Esophagus squamous epithelium (tissue), 5 donors: Measurements from ENCODE around the gene VIL1. TPM values are rescaled to one million over a fixed set of nuclear protein-coding genes. Genes with fewer than 3 reads are reported as not detected.
A peak's percentile ranks its signal among the peaks of the same experiment; 100 is the strongest.

ENCODE experiments used
- DNase-seq: peaks from one replicate; lab custom pipeline; 2025; lab: John Stamatoyannopoulos, UW
- H3K27ac ChIP-seq, 4 donors: fragments of 200-600 bp; sonication (generic); one replicate each; pipeline ENCODE4 v1.5.1; 2016 to 2019; ENCODE audit warnings: mild to moderate bottlenecking in 1 of 4
- H3K27me3 ChIP-seq, 4 donors: fragments of 200-600 bp; sonication (generic); 1 replicate in 3 of 4; 2 replicates in 1 of 4; pipeline versions ENCODE4 v1.5.1 to v1.6.0; 2017 to 2021; ENCODE audit warnings: antibody characterized with exemption in 1 of 4
- H3K36me3 ChIP-seq, 3 donors: fragments of 200-600 bp; sonication (generic); one replicate each; pipeline ENCODE4 v1.5.1; 2016 to 2019
- H3K4me1 ChIP-seq, 3 donors: fragments of 200-600 bp; sonication (generic); one replicate each; pipeline ENCODE4 v1.5.1; 2017 to 2019
- H3K4me3 ChIP-seq, 4 donors: fragments of 200-600 bp; sonication (generic); 1 replicate in 3 of 4; 2 replicates in 1 of 4; pipeline ENCODE4 v1.5.1; 2016 to 2019; ENCODE audit warnings: mild to moderate bottlenecking in 2 of 4, moderate library complexity in 1 of 4
- H3K9me3 ChIP-seq, 3 donors: fragments of 200-600 bp; sonication (generic); one replicate each; pipeline ENCODE4 v1.5.1; 2016 to 2019
- CTCF ChIP-seq, 6 experiments: fragments of 450-650 bp in 4 of 6; fragments of 200-600 bp in 2 of 6; sonication (generic) in 2 of 6; IDR thresholded peaks; one replicate each; pipeline ENCODE4 v1.5.1; 2016 to 2019; ENCODE audit warnings: antibody characterized with exemption in 6 of 6, mild to moderate bottlenecking in 4 of 6, moderate library complexity in 4 of 6
- POLR2A ChIP-seq, 4 donors: fragments of 450-650 bp; IDR thresholded peaks; one replicate each; pipeline ENCODE4 v1.6.1; 2017; ENCODE audit warnings: antibody characterized with exemption in 4 of 4, mild to moderate bottlenecking in 4 of 4, moderate library complexity in 3 of 4
- WGBS, 2 donors: methylation state at CpG; one replicate each; pipeline ENCODE4 v1.1.5; 2018; 5-methylcytosine and 5-hydroxymethylcytosine counted together
- intact Hi-C: fragments of 100-400 bp; cut with DNase I; formaldehyde crosslinking; loops from one replicate; pipeline ENCODE4 v1.15.0; 2022
- total RNA-seq, 4 donors: library from RNA; depleted of rRNA; stranded (reverse); fragments of >200 nt; gene quantifications; one replicate each; pipeline ENCODE4 v1.1.0, GENCODE V29; 2016
- donor health status: DM: yes; HTN: yes; CAD: no.

The VIL1 gene
- total RNA-seq: not detected

GRCh38 chr2:218418717-218419458 lies at the start of gene VIL1:
Gene VIL1, plus strand, starts transcription at chr2:218419123. Its CDS starts 4,656 bp downstream, at chr2:218423779.
- no peaks in the 10 kb centered on the region for H3K27me3 ChIP-seq
- H3K9me3 ChIP-seq: no peaks in the 10 kb centered on the region
- DNase-seq: no peak
- intact Hi-C loops: loop anchor here (5.0 kb wide), 1 partner anchor 43 kb away; no protein-coding TSS in a partner anchor
- WGBS, 2 donors: 93 to 94% methylated on average over 3 to 6 of the region's 9 CpGs
- H3K4me3 ChIP-seq: no peak within 1 kb of the TSS
- TF ChIP-seq CTCF (IDR thresholded peaks at IDR 0.05) (no peak), POLR2A (IDR thresholded peaks at IDR 0.05) (no peak)
- H3K27ac ChIP-seq: no peak within 1 kb of the TSS
- no peaks in the 10 kb centered on the region for H3K36me3 ChIP-seq
- no peaks in the 10 kb centered on the region for H3K4me1 ChIP-seq

- H3K27me3 ChIP-seq: no peaks in the 10 kb centered on the region
- 54 to 55% methylated on average over 2 of the region's 2 CpGs for WGBS, 2 donors
Measured at GRCh38 chr2:218369330-218369729, 49.6 kb upstream of the VIL1 start.

GRCh38 chr2:218370410-218371063 lies 48.4 kb upstream of the VIL1 start:
- DNase-seq: no peak
- Histone ChIP-seq H3K36me3 (no peaks in the 10 kb centered on the region), H3K9me3 (peaks cover 0 to 10% (median 0%) of the 10 kb centered on the region in 3 donors), H3K4me1 (peaks cover 0 to 27% (median 6%) of the 10 kb centered on the region in 3 donors), H3K27ac (peak overlapping the region; percentile 40 to 93 (median 64)), H3K4me3 (no peak overlapping the region), H3K27me3 (no peaks in the 10 kb centered on the region)
- intact Hi-C loops: no loop called here
- 58 to 78% methylated on average over 6 to 10 of the region's 11 CpGs for WGBS, 2 donors
- TF ChIP-seq CTCF (IDR thresholded peaks at IDR 0.05) (no peak), POLR2A (IDR thresholded peaks at IDR 0.05) (peak in 1 of 4 donors; percentile 40)

More at GRCh38 chr2:218369330-218369729, 49.6 kb upstream of the VIL1 start:
- TF ChIP-seq CTCF (IDR thresholded peaks at IDR 0.05) (no peak), POLR2A (IDR thresholded peaks at IDR 0.05) (no peak)
- no peak overlapping the region for H3K4me3 ChIP-seq
- peaks cover 0 to 18% (median 6%) of the 10 kb centered on the region in 3 donors for H3K4me1 ChIP-seq
- H3K27ac ChIP-seq: peak overlapping the region in 3 of 4 donors; percentile 91 to 93 (median 92)
- H3K36me3 ChIP-seq: no peaks in the 10 kb centered on the region
- no peak for DNase-seq
- intact Hi-C loops: no loop called here
- peaks cover 0 to 10% (median 0%) of the 10 kb centered on the region in 3 donors for H3K9me3 ChIP-seq

- intact Hi-C loops: no loop called here
- Histone ChIP-seq H3K9me3 (peaks cover 0 to 4% (median 0%) of the 10 kb centered on the region in 3 donors), H3K27me3 (no peaks in the 10 kb centered on the region), H3K4me1 (peaks cover 0 to 27% (median 6%) of the 10 kb centered on the region in 3 donors), H3K4me3 (no peak overlapping the region), H3K36me3 (no peaks in the 10 kb centered on the region), H3K27ac (no peak overlapping the region)
- no peak for TF ChIP-seq CTCF (IDR thresholded peaks at IDR 0.05)
- DNase-seq: no peak
Measured at GRCh38 chr2:218371983-218372350, 47.0 kb upstream of the VIL1 start.

- Histone ChIP-seq H3K4me1 (peaks cover 0 to 9% (median 0%) of the 10 kb centered on the region in 3 donors), H3K36me3 (no peaks in the 10 kb centered on the region), H3K27ac (no peak overlapping the region), H3K9me3 (no peaks in the 10 kb centered on the region), H3K27me3 (no peaks in the 10 kb centered on the region), H3K4me3 (no peak overlapping the region)
- DNase-seq: no peak
- 34 to 89% methylated on average over 3 to 4 of the region's 4 CpGs for WGBS, 2 donors
- intact Hi-C loops: no loop called here
- TF ChIP-seq POLR2A (IDR thresholded peaks at IDR 0.05) (no peak), CTCF (IDR thresholded peaks at IDR 0.05) (no peak)
Measured at GRCh38 chr2:218374795-218375194, 44.1 kb upstream of the VIL1 start.
